NCI-H1436 (cell line): ENCODE measurements around the gene TRABD2A.
"Not testable (repeated sequence)": the region's sequence is repeated elsewhere in the genome, so short reads cannot be mapped to it uniquely, and the experiment has no call there.

Experiments used
- DNase-seq: peaks from one replicate; lab custom pipeline; 2025; lab: John Stamatoyannopoulos, UW

TRABD2A gene

GRCh38 chr2:84778911-84779690 lies 101.8 kb downstream of the TRABD2A start:
- no peak for DNase-seq

GRCh38 chr2:84776011-84776410 lies 104.9 kb downstream of the TRABD2A start:
- no peak for DNase-seq

GRCh38 chr2:84773562-84773961 lies 107.3 kb downstream of the TRABD2A start:
- DNase-seq: not testable (repeated sequence)
